ENCODE measurements around the gene MMADHC. TPM values are rescaled to one million over a fixed set of nuclear protein-coding genes. Genes with fewer than 3 reads are reported as not detected.

Gene MMADHC
- total and polyA plus RNA-seq, 2 of the 13 experiments (the other 11 are each of a cell fraction or from before 2014, with no cell fraction given), result 90.2 to 210 TPM

GRCh38 chr2:149587220-149587949 is at the start of gene MMADHC (continued):
- TF ChIP-seq ZNF292 (CRISPR knock-in tag; IDR thresholded peaks at IDR 0.05; ENCODE audit: borderline replicate concordance, low read depth), result peak; percentile 87
- no peak for TF ChIP-seq FOXM1 (CRISPR knock-in tag; IDR thresholded peaks at IDR 0.05)
- TF ChIP-seq ZNF224 (CRISPR knock-in tag; IDR thresholded peaks at IDR 0.05), result peak; percentile 94; the same call in 1 of the 2 replicates
- TF ChIP-seq IRF1 (CRISPR knock-in tag; IDR thresholded peaks at IDR 0.05; ENCODE audit: low read depth), result no peak
- TF ChIP-seq GFI1 (CRISPR knock-in tag; IDR thresholded peaks at IDR 0.05; ENCODE audit: borderline replicate concordance), result peak; percentile 77; the same call in 1 of the 2 replicates
- TF ChIP-seq YEATS2 (CRISPR knock-in tag; IDR thresholded peaks at IDR 0.05; ENCODE audit: borderline replicate concordance), result peak; percentile 87
- peak; percentile 83; the same call in 1 of the 2 replicates for TF ChIP-seq ZNF383 (CRISPR knock-in tag; IDR thresholded peaks at IDR 0.05; ENCODE audit: borderline replicate concordance)
- TF ChIP-seq CBX1 (IDR thresholded peaks at IDR 0.05; ENCODE audit: low read depth), result peak; percentile 54
- TF ChIP-seq CEBPB (IDR thresholded peaks at IDR 0.05; ENCODE audit: borderline replicate concordance, low read depth, low read length), result no peak; the same call in 1 of the 2 replicates
- peak; percentile 77; the same call in 1 of the 2 replicates for TF ChIP-seq ATF1 (CRISPR knock-in tag; IDR thresholded peaks at IDR 0.05)
- TF ChIP-seq MXI1 (IDR thresholded peaks at IDR 0.05; ENCODE audit: borderline replicate concordance, low read depth, low read length), result no peak; the same call in 2 of the 3 replicates
- peak; percentile 93 for TF ChIP-seq ZNF343 (CRISPR knock-in tag; IDR thresholded peaks at IDR 0.05)
- TF ChIP-seq ZNF878 (CRISPR knock-in tag; IDR thresholded peaks at IDR 0.05), result peak; percentile 89
- peak; percentile 97 for TF ChIP-seq ZNF350 (CRISPR knock-in tag; IDR thresholded peaks at IDR 0.05; ENCODE audit: borderline replicate concordance, low read depth)
- TF ChIP-seq ZFP1 (CRISPR knock-in tag; IDR thresholded peaks at IDR 0.05), result no peak; the same call in 1 of the 2 replicates
- TF ChIP-seq ZXDC (CRISPR knock-in tag; IDR thresholded peaks at IDR 0.05), result 0 out of 2 replicates have a peak, but pooled peaks have one; percentile 23
- TF ChIP-seq HIVEP1 (CRISPR knock-in tag; IDR thresholded peaks at IDR 0.05), result 0 out of 2 replicates have a peak, but pooled peaks have one; percentile 62
- no peak for TF ChIP-seq TBP (CRISPR knock-in tag; IDR thresholded peaks at IDR 0.05)
- peak; percentile 68; the same call in 1 of the 2 replicates for TF ChIP-seq GATA4 (IDR thresholded peaks at IDR 0.05; ENCODE audit: borderline replicate concordance, low read depth)
- TF ChIP-seq MATR3 (CRISPR knock-in tag; IDR thresholded peaks at IDR 0.05), result no peak
- no peak for TF ChIP-seq ZNF678 (CRISPR knock-in tag; IDR thresholded peaks at IDR 0.05)
- no peak for TF ChIP-seq ZNF616 (CRISPR knock-in tag; IDR thresholded peaks at IDR 0.05; ENCODE audit: low read depth)
- 0 out of 2 replicates have a peak, but pooled peaks have one; percentile 73 for TF ChIP-seq ZNF468 (CRISPR knock-in tag; IDR thresholded peaks at IDR 0.05)
- TF ChIP-seq ZNF577 (CRISPR knock-in tag; IDR thresholded peaks at IDR 0.05; ENCODE audit: borderline replicate concordance, low read depth), result 0 out of 2 replicates have a peak, but pooled peaks have one; percentile 24
- peak; percentile 66 for TF ChIP-seq HNRNPK (IDR thresholded peaks at IDR 0.05; ENCODE audit: low read depth, low read length, poor library complexity, severe bottlenecking)

Data from HepG2 (cell line).